ENCODE results near the gene ZNF626.

ZNF626 gene

DNA sequence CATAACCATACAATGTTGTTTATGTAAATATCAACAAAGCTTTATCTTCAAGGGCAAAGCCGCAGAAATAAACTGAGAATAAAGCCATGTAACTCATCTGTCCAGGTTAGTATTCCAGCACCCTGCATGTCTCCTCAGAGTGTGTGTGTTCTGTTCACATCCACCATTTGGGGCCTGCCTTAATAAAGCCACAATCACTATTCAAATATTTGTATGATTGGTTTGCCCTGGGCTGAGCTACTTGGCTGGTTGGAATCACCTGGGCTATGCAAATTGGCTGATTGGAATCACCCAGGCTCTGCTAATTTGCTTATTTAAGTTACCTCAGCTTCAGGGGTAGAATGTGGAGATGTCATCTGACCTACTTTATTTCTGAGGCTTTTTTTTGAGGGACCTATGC is 53.4 kb downstream of the ZNF626 start:
- H3K9me3 Mint-ChIP-seq (ENCODE audit: low read depth), result peaks cover 15% of the 10 kb centered on the region
- H3K4me1 Mint-ChIP-seq (ENCODE audit: low read depth), result peaks cover 5% of the 10 kb centered on the region
- H3K27ac Mint-ChIP-seq, result no peak overlapping the region

More for the DNA sequence above, 53.4 kb downstream of the ZNF626 start:
- Mint-ChIP-seq H3K4me3 (no peak overlapping the region), H3K27me3 (peaks cover 2% of the 10 kb centered on the region), H3K36me3 (peaks cover 12% of the 10 kb centered on the region)

Data from activated naive CD8-positive, alpha-beta T cell (primary cell).